HepG2 (cell line): ENCODE measurements around the gene CTF1. TPM values are rescaled to one million over a fixed set of nuclear protein-coding genes. Genes with fewer than 3 reads are reported as not detected.
A peak's percentile ranks its signal among the peaks of the same experiment; 100 is the strongest.

Experiments used
- BORCS8-MEF2B ChIP-seq: sonication (generic); formaldehyde crosslinking; IDR thresholded peaks from 2 replicates; pipeline ENCODE4 v1.8.0; 2022; ENCODE audit warnings: mild to moderate bottlenecking, missing genetic modification reagents
- CERS6 ChIP-seq: sonication (generic); formaldehyde crosslinking; IDR thresholded peaks from 2 replicates; pipeline ENCODE4 v1.5.0; 2020; ENCODE audit warnings: missing genetic modification reagents
- CSRNP1 ChIP-seq: sonication (generic); formaldehyde crosslinking; IDR thresholded peaks from 2 replicates; pipeline ENCODE4 v1.8.1; 2023; ENCODE audit warnings: mild to moderate bottlenecking, missing genetic modification reagents
- E2F1 ChIP-seq: sonication (generic); formaldehyde crosslinking; IDR thresholded peaks from 2 replicates; pipeline ENCODE4 v1.5.0; 2020; ENCODE audit warnings: missing genetic modification reagents
- FOXO1 ChIP-seq: sonication (generic); formaldehyde crosslinking; IDR thresholded peaks from 2 replicates; pipeline ENCODE4 v1.4.0; 2020; ENCODE audit warnings: missing genetic modification reagents
- HOXA9 ChIP-seq: sonication (generic); formaldehyde crosslinking; IDR thresholded peaks from 2 replicates; pipeline ENCODE4 v1.8.1; 2022; ENCODE audit warnings: missing genetic modification reagents, mild to moderate bottlenecking, moderate library complexity, borderline replicate concordance
- IKZF1 ChIP-seq: fragments of 450-650 bp; IDR thresholded peaks from 2 replicates; pipeline ENCODE4 v1.7.1; 2016
- KDM1A ChIP-seq: IDR thresholded peaks from 2 replicates; pipeline ENCODE4 v1.6.1; 2016; ENCODE audit warnings: missing compliant biosample characterization
- MTA1 ChIP-seq: sonication (generic); formaldehyde crosslinking; IDR thresholded peaks from 2 replicates; pipeline ENCODE4 v1.4.0; 2020; ENCODE audit warnings: missing genetic modification reagents, mild to moderate bottlenecking, borderline replicate concordance
- NFYB ChIP-seq: sonication (generic); formaldehyde crosslinking; IDR thresholded peaks from 2 replicates; pipeline ENCODE4 v1.4.0; 2020; ENCODE audit warnings: missing genetic modification reagents
- NONO ChIP-seq, 2 experiments: fragments of 450-650 bp in 1 of 2; sonication (generic) in 1 of 2; formaldehyde crosslinking in 1 of 2; IDR thresholded peaks in 1 of 2; conservative IDR thresholded peaks in 1 of 2; 2 replicates each; pipeline versions ENCODE4 v1.6.1 to v1.8.0; 2017 to 2022; ENCODE audit warnings: mild to moderate bottlenecking in 1 of 2, missing genetic modification reagents in 1 of 2, moderate library complexity in 1 of 2
- PLSCR1 ChIP-seq: sonication (generic); formaldehyde crosslinking; IDR thresholded peaks from 2 replicates; pipeline ENCODE4 v1.5.0; 2020; ENCODE audit warnings: missing genetic modification reagents, mild to moderate bottlenecking, borderline replicate concordance
- POLR2G ChIP-seq: fragments of 200-400 bp; formaldehyde crosslinking; IDR thresholded peaks from 2 replicates; pipeline ENCODE4 v1.6.1; 2018; ENCODE audit warnings: mild to moderate bottlenecking, low read depth, low read length, moderate library complexity
- SIX4 ChIP-seq: sonication (generic); formaldehyde crosslinking; IDR thresholded peaks from 2 replicates; pipeline ENCODE4 v1.4.0; 2020; ENCODE audit warnings: missing genetic modification reagents
- SP5 ChIP-seq: IDR thresholded peaks from 2 replicates; pipeline ENCODE4 v1.6.1; 2016; ENCODE audit warnings: low read depth, borderline replicate concordance
- TMF1 ChIP-seq: sonication (generic); formaldehyde crosslinking; IDR thresholded peaks from 2 replicates; pipeline ENCODE4 v1.8.1; 2022; ENCODE audit warnings: low read depth, missing genetic modification reagents
- ZBTB43 ChIP-seq: sonication (generic); formaldehyde crosslinking; conservative IDR thresholded peaks from 2 replicates; pipeline ENCODE4 v1.4.0; 2020; ENCODE audit warnings: missing genetic modification reagents
- ZFP41 ChIP-seq: sonication (generic); formaldehyde crosslinking; IDR thresholded peaks from 2 replicates; pipeline ENCODE4 v1.4.0; 2020; ENCODE audit warnings: mild to moderate bottlenecking, missing genetic modification reagents, borderline replicate concordance
- ZFP82 ChIP-seq: sonication (generic); formaldehyde crosslinking; IDR thresholded peaks from 2 replicates; pipeline ENCODE4 v1.5.1; 2020; ENCODE audit warnings: mild to moderate bottlenecking, missing genetic modification reagents, borderline replicate concordance
- ZNF251 ChIP-seq: sonication (generic); formaldehyde crosslinking; IDR thresholded peaks from 2 replicates; pipeline ENCODE4 v1.9.0; 2021; ENCODE audit warnings: mild to moderate bottlenecking, missing genetic modification reagents
- ZNF354B ChIP-seq: sonication (generic); formaldehyde crosslinking; IDR thresholded peaks from 2 replicates; pipeline ENCODE4 v1.8.0; 2022; ENCODE audit warnings: mild to moderate bottlenecking, missing genetic modification reagents
- ZNF564 ChIP-seq: sonication (generic); formaldehyde crosslinking; IDR thresholded peaks from 2 replicates; pipeline ENCODE4 v1.8.1; 2023; ENCODE audit warnings: mild to moderate bottlenecking, missing genetic modification reagents
- ZNF567 ChIP-seq: sonication (generic); formaldehyde crosslinking; IDR thresholded peaks from 2 replicates; pipeline ENCODE4 v1.8.1; 2023; ENCODE audit warnings: mild to moderate bottlenecking, missing genetic modification reagents, borderline replicate concordance
- ZNF816 ChIP-seq: sonication (generic); formaldehyde crosslinking; IDR thresholded peaks from 2 replicates; pipeline ENCODE4 v1.8.0; 2022; ENCODE audit warnings: missing genetic modification reagents, mild to moderate bottlenecking, borderline replicate concordance
- ZSCAN31 ChIP-seq: sonication (generic); formaldehyde crosslinking; IDR thresholded peaks from 2 replicates; pipeline ENCODE4 v1.5.0; 2020; ENCODE audit warnings: low read depth, mild to moderate bottlenecking, missing genetic modification reagents
- polyA plus RNA-seq, 8 experiments: library from polyadenylated mRNA; depleted of rRNA in 3 of 8; stranded (reverse) in 7 of 8; unstranded in 1 of 8; fragments of >200 nt; fragmentation: Illumina TruSeq in 4 of 8; extraction: Trizol in 4 of 8; gene quantifications; 2 replicates each; pipeline versions ENCODE4 v1.2.1 to v1.2.3, GENCODE V29; 2011 to 2016; ENCODE audit warnings: low read depth in 4 of 8, missing spikeins in 1 of 8, mixed read lengths in 1 of 8; ENCODE audit not compliant: insufficient read depth in 1 of 8
- total RNA-seq, 5 experiments: library from RNA; depleted of rRNA; stranded (reverse); fragments of >200 nt; fragmentation: Illumina TruSeq; extraction: Trizol; gene quantifications; 2 replicates each; pipeline ENCODE4 v1.2.3, GENCODE V29; 2016; ENCODE audit warnings: low read depth in 1 of 5

Gene CTF1
- total and polyA plus RNA-seq, 2 of the 13 experiments (the other 11 are each of a cell fraction or from before 2014, with no cell fraction given): 0.13 to 1.8 TPM

- TF ChIP-seq ZBTB43 (CRISPR knock-in tag) (no peak), NONO (IDR thresholded peaks at IDR 0.05) (no peak), NONO (CRISPR knock-in tag; conservative IDR thresholded peaks at IDR 0.05) (peak; percentile 28; the same call in 1 of the 2 replicates), KDM1A (CRISPR knock-in tag) (no peak), ZSCAN31 (CRISPR knock-in tag) (no peak), FOXO1 (CRISPR knock-in tag) (no peak), CERS6 (no peak), POLR2G (0 out of 2 replicates have a peak, but pooled peaks have one; percentile 47), MTA1 (CRISPR knock-in tag) (no peak), CSRNP1 (CRISPR knock-in tag) (peak; percentile 56; the same call in 1 of the 2 replicates), PLSCR1 (peak; percentile 33; the same call in 1 of the 2 replicates), E2F1 (CRISPR knock-in tag) (no peak), SP5 (no peak), ZFP41 (CRISPR knock-in tag) (no peak), ZNF354B (CRISPR knock-in tag) (no peak), ZNF251 (CRISPR knock-in tag) (no peak), ZNF564 (no peak), BORCS8-MEF2B (CRISPR knock-in tag) (peak; percentile 71; the same call in 1 of the 2 replicates), IKZF1 (no peak), ZNF567 (CRISPR knock-in tag) (no peak), ZNF816 (CRISPR knock-in tag) (no peak), HOXA9 (CRISPR knock-in tag) (0 out of 2 replicates have a peak, but pooled peaks have one; percentile 27), SIX4 (CRISPR knock-in tag) (peak; percentile 41; the same call in 1 of the 2 replicates), NFYB (peak; percentile 82), ZFP82 (no peak; the same call in 1 of the 2 replicates), TMF1 (CRISPR knock-in tag) (0 out of 2 replicates have a peak, but pooled peaks have one; percentile 33)
Measured at GRCh38 chr16:30896261-30896888, at the start of gene CTF1 (continued).
